Neutrophil (primary cell): ENCODE data around the gene PPP2R5C.

Experiments used
- H3K27ac ChIP-seq: fragments of 200-600 bp; sonication (generic); 2 replicates; pipeline ENCODE4 v1.5.1; 2016; ENCODE audit warnings: mild to moderate bottlenecking, moderate library complexity
- H3K27me3 ChIP-seq: fragments of 200-600 bp; sonication (generic); 2 replicates; pipeline ENCODE4 v1.6.0; 2016; ENCODE audit warnings: mild to moderate bottlenecking
- H3K36me3 ChIP-seq: fragments of 200-600 bp; sonication (generic); 2 replicates; pipeline ENCODE4 v1.5.1; 2017
- H3K4me1 ChIP-seq, 2 experiments: fragments of 200-600 bp in 1 of 2; sonication (generic) in 1 of 2; 1 replicate in 1 of 2; 2 replicates in 1 of 2; pipeline versions ENCODE4 v1.5.1 to v1.6.1; 2013 to 2016; ENCODE audit warnings: low read depth in 1 of 2, low read length in 1 of 2, mild to moderate bottlenecking in 1 of 2, moderate library complexity in 1 of 2; ENCODE audit not compliant: control insufficient read depth in 1 of 2, insufficient read depth in 1 of 2
- H3K4me3 ChIP-seq, 2 experiments: fragments of 200-600 bp in 1 of 2; sonication (generic) in 1 of 2; 1 replicate in 1 of 2; 2 replicates in 1 of 2; pipeline ENCODE4 v1.5.1; 2013 to 2016; ENCODE audit warnings: low read depth in 1 of 2, low read length in 1 of 2, mild to moderate bottlenecking in 1 of 2, moderate library complexity in 1 of 2
- H3K9me3 ChIP-seq: fragments of 200-600 bp; sonication (generic); 2 replicates; pipeline ENCODE4 v1.5.1; 2016
- TF ChIP-seq, protein P1 (sequence below): fragments of 200-600 bp; sonication (generic); IDR thresholded peaks from 2 replicates; pipeline ENCODE4 v1.5.1; 2016; ENCODE audit warnings: antibody characterized with exemption

PPP2R5C gene

GRCh38 chr14:101939646-101940170, 178.2 kb downstream of the PPP2R5C start:
- TF ChIP-seq, protein P1, sequence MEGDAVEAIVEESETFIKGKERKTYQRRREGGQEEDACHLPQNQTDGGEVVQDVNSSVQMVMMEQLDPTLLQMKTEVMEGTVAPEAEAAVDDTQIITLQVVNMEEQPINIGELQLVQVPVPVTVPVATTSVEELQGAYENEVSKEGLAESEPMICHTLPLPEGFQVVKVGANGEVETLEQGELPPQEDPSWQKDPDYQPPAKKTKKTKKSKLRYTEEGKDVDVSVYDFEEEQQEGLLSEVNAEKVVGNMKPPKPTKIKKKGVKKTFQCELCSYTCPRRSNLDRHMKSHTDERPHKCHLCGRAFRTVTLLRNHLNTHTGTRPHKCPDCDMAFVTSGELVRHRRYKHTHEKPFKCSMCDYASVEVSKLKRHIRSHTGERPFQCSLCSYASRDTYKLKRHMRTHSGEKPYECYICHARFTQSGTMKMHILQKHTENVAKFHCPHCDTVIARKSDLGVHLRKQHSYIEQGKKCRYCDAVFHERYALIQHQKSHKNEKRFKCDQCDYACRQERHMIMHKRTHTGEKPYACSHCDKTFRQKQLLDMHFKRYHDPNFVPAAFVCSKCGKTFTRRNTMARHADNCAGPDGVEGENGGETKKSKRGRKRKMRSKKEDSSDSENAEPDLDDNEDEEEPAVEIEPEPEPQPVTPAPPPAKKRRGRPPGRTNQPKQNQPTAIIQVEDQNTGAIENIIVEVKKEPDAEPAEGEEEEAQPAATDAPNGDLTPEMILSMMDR: no peak
- Histone ChIP-seq H3K4me3 (no peak overlapping the region), H3K27ac (no peak overlapping the region), H3K36me3 (no peaks in the 10 kb centered on the region), H3K9me3 (no peaks in the 10 kb centered on the region), H3K27me3 (peaks cover 66% of the 10 kb centered on the region), H3K4me1 (no peaks in the 10 kb centered on the region)

GRCh38 chr14:101944451-101944850, 182.9 kb downstream of the PPP2R5C start:
- TF ChIP-seq, protein P1: no peak
- no peak overlapping the region for H3K4me3 ChIP-seq
- H3K4me1 ChIP-seq: peaks cover 16 to 19% of the 10 kb centered on the region in 2 experiments
- no peaks in the 10 kb centered on the region for H3K36me3 ChIP-seq
- H3K9me3 ChIP-seq: no peaks in the 10 kb centered on the region
- H3K27ac ChIP-seq: no peak overlapping the region
- peaks cover 70% of the 10 kb centered on the region for H3K27me3 ChIP-seq

GRCh38 chr14:101945171-101945570, 183.7 kb downstream of the PPP2R5C start:
- Histone ChIP-seq H3K4me1 (peaks cover 16 to 20% of the 10 kb centered on the region in 2 experiments), H3K36me3 (no peaks in the 10 kb centered on the region), H3K27ac (no peak overlapping the region), H3K27me3 (peaks cover 63% of the 10 kb centered on the region), H3K4me3 (no peak overlapping the region), H3K9me3 (no peaks in the 10 kb centered on the region)
- TF ChIP-seq, protein P1: no peak

DNA sequence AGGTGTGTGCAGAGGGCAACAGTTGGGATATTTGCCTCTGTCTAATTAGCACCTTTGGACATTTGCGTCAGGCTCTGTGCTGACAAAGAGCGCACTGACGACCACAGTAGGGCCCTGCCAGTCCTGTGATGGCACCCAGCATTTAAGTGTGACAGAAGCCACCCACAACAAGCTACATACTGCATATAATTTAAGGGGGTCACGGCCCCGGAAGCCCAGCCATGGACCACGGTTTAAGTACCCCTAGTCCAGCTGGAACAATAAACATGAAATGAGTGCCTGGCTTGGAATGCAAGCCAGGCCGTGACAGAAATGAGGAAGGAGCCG, 186.0 kb downstream of the PPP2R5C start:
- H3K27me3 ChIP-seq: peaks cover 45% of the 10 kb centered on the region
- peaks cover 16 to 20% of the 10 kb centered on the region in 2 experiments for H3K4me1 ChIP-seq
- no peaks in the 10 kb centered on the region for H3K36me3 ChIP-seq
- TF ChIP-seq, protein P1: no peak
- no peaks in the 10 kb centered on the region for H3K9me3 ChIP-seq
- peak overlapping the region; percentile 98 for H3K27ac ChIP-seq
- peak overlapping the region; percentile 78 to 86 for H3K4me3 ChIP-seq

- Histone ChIP-seq H3K4me1 (peaks cover 16 to 20% of the 10 kb centered on the region in 2 experiments), H3K27ac (peak overlapping the region; percentile 98), H3K4me3 (peak overlapping the region; percentile 78 to 86), H3K36me3 (no peaks in the 10 kb centered on the region), H3K27me3 (peaks cover 40% of the 10 kb centered on the region), H3K9me3 (no peaks in the 10 kb centered on the region)
- TF ChIP-seq, protein P1: peak; percentile 45
Observed at GRCh38 chr14:101947904-101948665, 186.6 kb downstream of the PPP2R5C start.
